Measurements from ENCODE around the gene ARL6IP1.
"Not testable (repeated sequence)": the region's sequence is repeated elsewhere in the genome, so short reads cannot be mapped to it uniquely, and the experiment has no call there.

The ARL6IP1 gene

GRCh38 chr16:18767217-18767616 lies 34.1 kb downstream of the ARL6IP1 start:
- not testable (repeated sequence) for FAIRE-seq

GRCh38 chr16:18762713-18763112 lies 38.6 kb downstream of the ARL6IP1 start:
- DNase-seq (ENCODE audit: insufficient read length, low spot score); FAIRE-seq: not testable (repeated sequence)

More at GRCh38 chr16:18767217-18767616, 34.1 kb downstream of the ARL6IP1 start:
- DNase-seq (ENCODE audit: insufficient read length, low spot score) = not testable (repeated sequence)

DNA sequence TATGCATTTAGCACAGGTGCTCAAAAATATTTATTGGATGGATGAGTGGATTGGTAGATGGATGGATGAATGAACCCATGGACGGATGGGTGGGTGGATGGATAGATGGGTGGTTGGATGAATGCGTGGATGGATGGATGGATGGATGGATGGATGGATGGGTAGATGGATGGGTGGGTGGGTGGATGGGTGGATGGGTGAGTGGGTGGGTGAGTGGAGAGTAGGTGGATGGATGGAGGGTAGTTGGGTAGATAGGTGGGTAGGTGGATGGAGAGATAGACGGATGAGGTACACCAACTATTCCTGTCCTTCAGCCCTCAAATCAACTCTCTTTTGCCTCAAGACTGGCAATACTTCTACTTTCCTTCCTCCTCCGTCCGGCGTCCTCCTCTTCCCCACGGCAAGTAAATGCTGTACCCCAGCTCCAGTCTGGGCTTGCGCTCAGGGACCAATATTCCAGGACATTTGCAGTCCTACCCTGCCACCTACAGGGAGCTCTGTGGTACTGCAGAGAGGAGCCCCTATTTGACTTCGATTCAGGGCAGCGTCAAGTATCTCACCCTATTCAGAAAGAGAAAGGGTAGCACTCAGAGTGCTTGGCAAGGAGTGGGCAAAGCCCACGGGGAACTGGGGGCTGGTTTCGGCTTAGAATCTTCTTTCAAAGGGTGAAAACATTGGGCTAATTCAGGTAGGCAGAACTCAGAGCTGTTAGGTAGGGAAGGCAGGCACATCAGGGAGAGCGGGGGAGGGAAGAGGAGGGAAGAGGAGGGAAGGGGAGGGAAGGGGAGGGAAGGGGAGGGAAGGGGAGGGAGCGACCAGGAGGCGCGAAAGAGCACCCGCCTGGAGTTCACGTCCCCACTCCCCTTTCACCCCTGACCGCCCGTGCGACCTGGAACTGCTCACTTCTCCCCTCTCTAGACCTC lies 41.5 kb downstream of the ARL6IP1 start:
- not testable (repeated sequence) for DNase-seq (ENCODE audit: insufficient read length, low spot score); FAIRE-seq

GRCh38 chr16:18757960-18758660 lies 43.2 kb downstream of the ARL6IP1 start:
- not testable (repeated sequence) for FAIRE-seq; DNase-seq (ENCODE audit: insufficient read length, low spot score)

DNA sequence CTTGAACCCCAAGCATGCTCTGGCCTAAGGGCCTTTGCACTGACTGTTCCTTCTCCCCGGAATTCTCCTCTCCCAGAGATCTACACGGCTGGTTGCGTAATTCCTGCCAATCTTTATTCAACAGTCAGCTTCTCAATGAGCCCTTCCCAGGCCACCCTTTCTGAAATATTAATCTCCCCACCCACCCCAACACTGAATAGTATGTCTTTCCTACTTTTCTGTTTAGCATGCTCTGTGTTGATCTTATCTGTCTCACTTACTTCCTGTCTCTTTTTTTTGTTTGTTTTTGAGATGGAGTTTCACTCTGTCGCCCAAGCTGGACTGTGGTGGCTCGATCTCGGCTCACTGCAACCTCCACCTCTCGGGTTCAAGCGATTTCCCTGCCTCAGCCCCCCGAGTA lies 44.7 kb downstream of the ARL6IP1 start:
- FAIRE-seq; DNase-seq (ENCODE audit: insufficient read length, low spot score): not testable (repeated sequence)

- FAIRE-seq; DNase-seq (ENCODE audit: insufficient read length, low spot score): not testable (repeated sequence)
Measured at GRCh38 chr16:18742870-18743269, 58.5 kb downstream of the ARL6IP1 start.
